HG02840 (cell line): ENCODE measurements around the gene HNRNPK.

Experiments used
- ATAC-seq: cut with Tn5 transposase; IDR thresholded peaks from one replicate; pipeline ENCODE4 v1.9.1; 2021; ENCODE audit warnings: mild to moderate bottlenecking, moderate library complexity, moderate number of reproducible peaks; ENCODE audit not compliant: unreplicated experiment, low FRiP score

HNRNPK gene

GRCh38 chr9:83979812-83980394 lies at the start of gene HNRNPK:
HNRNPK (minus strand) TSS chr9:83980215; CDS start chr9:83978252, 1,963 bp downstream.
- peak; percentile 80 for ATAC-seq

DNA sequence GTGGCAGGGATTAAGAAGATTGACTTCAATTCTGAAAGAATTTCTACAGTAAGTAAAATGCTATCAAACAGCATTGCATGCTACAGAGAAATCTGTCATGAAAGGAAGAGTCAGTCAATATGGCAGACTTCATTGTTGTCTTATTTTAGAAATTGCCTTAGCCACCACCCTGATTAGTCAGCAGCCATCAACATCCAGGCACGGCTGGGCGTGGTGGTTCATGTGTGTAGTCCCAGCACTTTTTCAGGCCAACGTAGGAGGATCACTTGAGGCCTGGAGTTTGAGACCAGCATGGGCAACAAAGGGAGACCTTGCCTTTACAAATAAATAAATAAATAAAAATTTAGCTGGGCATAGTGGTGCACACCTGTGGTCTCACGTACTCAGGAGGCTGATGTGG lies 47.2 kb upstream of the HNRNPK start:
- ATAC-seq: no peak

- no peak for ATAC-seq
Observed at GRCh38 chr9:84024041-84024575, 44.1 kb upstream of the HNRNPK start.

DNA sequence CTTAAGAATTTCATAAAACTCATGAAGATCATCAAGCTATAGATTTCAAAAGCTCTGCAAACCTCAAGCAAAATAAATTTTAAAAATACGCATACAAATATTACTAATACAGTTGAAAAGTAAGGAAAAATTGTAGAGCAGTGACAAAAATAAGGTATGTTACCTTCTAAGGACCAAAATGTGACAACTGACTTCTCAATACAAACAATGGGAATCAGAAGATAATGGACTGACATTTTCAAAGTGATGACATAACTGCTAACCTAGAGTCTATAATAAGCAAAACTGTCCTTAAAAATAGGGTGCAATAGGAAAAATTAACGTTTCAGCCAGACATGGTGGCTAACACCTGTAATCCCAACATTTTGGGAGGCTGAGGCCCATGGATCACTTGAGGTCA lies 27.6 kb upstream of the HNRNPK start:
- no peak for ATAC-seq

- no peak for ATAC-seq
Observed at GRCh38 chr9:84003246-84003645, 23.2 kb upstream of the HNRNPK start.

DNA sequence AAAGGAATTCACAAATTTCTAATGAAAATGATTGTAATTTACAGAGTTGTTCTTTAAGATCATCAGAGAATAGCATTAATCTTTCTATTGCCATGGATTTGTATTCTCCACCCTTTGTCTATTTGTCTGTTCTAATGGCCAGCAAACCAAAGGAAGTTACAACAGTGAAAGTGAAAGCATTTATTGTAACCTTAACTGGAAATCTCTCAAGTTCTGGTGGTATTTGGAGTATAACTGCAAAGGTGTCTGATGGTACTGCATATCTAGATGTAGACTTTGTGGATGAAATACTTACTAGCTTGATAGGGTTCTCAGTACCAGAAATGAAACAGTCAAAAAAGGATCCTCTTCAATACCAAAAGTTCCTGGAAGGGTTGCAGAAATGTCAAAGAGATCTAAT lies 22.3 kb upstream of the HNRNPK start:
- ATAC-seq: peak; percentile 73

GRCh38 chr9:84001621-84002020 lies 21.6 kb upstream of the HNRNPK start:
- no peak for ATAC-seq

- no peak for ATAC-seq
Observed at GRCh38 chr9:84000186-84000585, 20.2 kb upstream of the HNRNPK start.

- ATAC-seq: no peak
Observed at GRCh38 chr9:83999141-83999918, 19.3 kb upstream of the HNRNPK start.

GRCh38 chr9:83996126-83996525 lies 16.1 kb upstream of the HNRNPK start:
- ATAC-seq: no peak

- no peak for ATAC-seq
Observed at GRCh38 chr9:83992901-83993300, 12.9 kb upstream of the HNRNPK start.

DNA sequence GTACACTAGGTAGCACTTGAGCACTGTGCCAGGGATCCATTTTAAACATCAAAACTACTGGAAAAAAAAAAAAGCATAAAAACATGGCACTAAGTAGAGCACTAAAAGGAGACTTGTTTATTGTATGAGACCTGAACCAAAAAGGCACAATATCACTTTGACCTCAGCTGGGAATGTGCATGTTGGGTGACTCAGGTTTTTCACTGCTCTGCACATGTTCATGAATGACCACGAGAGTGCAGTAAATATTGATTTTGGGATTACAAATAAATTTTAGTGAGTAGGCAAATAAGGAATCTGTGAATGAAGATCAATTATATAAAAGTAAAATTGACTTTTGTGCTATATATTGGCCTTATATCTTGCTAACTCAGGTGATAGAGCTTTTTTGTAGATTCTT lies 12.4 kb upstream of the HNRNPK start:
- ATAC-seq: no peak

GRCh38 chr9:83991355-83991754 lies 11.3 kb upstream of the HNRNPK start:
- no peak for ATAC-seq

DNA sequence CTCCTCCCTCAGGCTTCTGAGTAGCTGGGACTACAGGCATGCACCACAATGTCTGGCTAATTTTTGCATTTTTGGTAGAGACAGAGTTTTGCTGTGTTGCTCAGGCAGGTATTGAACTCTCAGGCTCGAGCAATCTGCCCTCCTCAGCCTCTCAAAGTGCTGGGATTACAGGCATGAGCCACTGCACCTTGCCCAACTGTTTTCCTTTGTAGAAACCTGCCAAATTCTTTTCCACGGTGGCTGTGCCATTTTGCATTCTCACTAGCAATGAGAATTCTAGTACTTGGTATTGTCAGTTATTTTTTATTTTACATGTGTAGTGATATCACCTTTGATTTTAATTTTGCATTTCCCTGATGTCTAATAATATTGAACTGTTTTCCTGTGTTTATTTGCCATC lies 8.4 kb upstream of the HNRNPK start:
- ATAC-seq: no peak

- ATAC-seq: no peak
Observed at GRCh38 chr9:83987402-83987791, 7.4 kb upstream of the HNRNPK start.

- ATAC-seq: no peak
Observed at GRCh38 chr9:83986765-83987401, 6.9 kb upstream of the HNRNPK start.

DNA sequence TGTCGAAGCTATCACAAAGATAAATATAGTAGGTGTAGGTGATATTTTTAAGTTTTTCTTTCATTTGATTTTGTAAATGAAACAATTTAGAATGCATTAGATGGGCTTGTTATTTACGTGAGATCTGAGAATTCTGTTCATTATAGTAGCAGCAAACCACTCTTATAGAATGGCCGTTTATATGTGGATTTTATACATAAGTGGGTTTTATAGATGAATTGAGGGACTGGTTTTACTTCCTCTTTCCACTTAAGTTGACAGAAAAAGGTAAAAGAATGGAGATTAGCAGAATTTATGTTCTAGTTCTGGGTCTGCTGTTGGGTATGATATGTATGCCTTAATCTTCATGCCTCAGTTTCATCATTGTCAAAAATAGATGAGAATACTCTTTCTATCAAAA lies 6.2 kb upstream of the HNRNPK start:
- ATAC-seq: no peak

GRCh38 chr9:83981126-83981871 lies 1.3 kb upstream of the HNRNPK start:
- no peak for ATAC-seq

GRCh38 chr9:83980395-83981125 lies 545 bp upstream of the HNRNPK start, which contains the start of gene RMI1:
RMI1 (plus strand) TSS chr9:83980805; CDS start chr9:84000987, 20,182 bp downstream.
- ATAC-seq: peak; percentile 71
